ENCODE results near the gene LPCAT1.

LPCAT1 gene

GRCh38 chr5:1497795-1498622 lies 25.8 kb downstream of the LPCAT1 start:
- DNase-seq: no peak

- DNase-seq: no peak
These were observed 26.4 kb downstream of the LPCAT1 start for GRCh38 chr5:1497242-1497777.

GRCh38 chr5:1495525-1495897 lies 28.2 kb downstream of the LPCAT1 start:
- DNase-seq: no peak

- no peak for DNase-seq
These were observed 28.8 kb downstream of the LPCAT1 start for GRCh38 chr5:1494780-1495524.

- no peak for DNase-seq
These were observed 29.8 kb downstream of the LPCAT1 start for GRCh38 chr5:1493941-1494340.

GRCh38 chr5:1493413-1493812 lies 30.3 kb downstream of the LPCAT1 start:
- DNase-seq: no peak

- no peak for DNase-seq
These were observed 31.0 kb downstream of the LPCAT1 start for GRCh38 chr5:1492757-1493156.

GRCh38 chr5:1490376-1490775 lies 33.4 kb downstream of the LPCAT1 start:
- DNase-seq: no peak

- DNase-seq: no peak
These were observed 34.0 kb downstream of the LPCAT1 start for GRCh38 chr5:1489754-1490153.

- DNase-seq: no peak
These were observed 34.7 kb downstream of the LPCAT1 start for GRCh38 chr5:1488882-1489680.

- DNase-seq: no peak
These were observed 36.5 kb downstream of the LPCAT1 start for GRCh38 chr5:1487079-1487764.

GRCh38 chr5:1486271-1486670 lies 37.5 kb downstream of the LPCAT1 start:
- DNase-seq: no peak

GRCh38 chr5:1485579-1486118 lies 38.1 kb downstream of the LPCAT1 start:
- no peak for DNase-seq

- DNase-seq: no peak
These were observed 38.8 kb downstream of the LPCAT1 start for GRCh38 chr5:1484730-1485578.

- DNase-seq: no peak
These were observed 39.7 kb downstream of the LPCAT1 start for GRCh38 chr5:1483856-1484729.

- DNase-seq: no peak
These were observed 40.7 kb downstream of the LPCAT1 start for GRCh38 chr5:1483064-1483463.

- no peak for DNase-seq
These were observed 41.8 kb downstream of the LPCAT1 start for GRCh38 chr5:1481959-1482331.

GRCh38 chr5:1481266-1481958 lies 42.3 kb downstream of the LPCAT1 start:
- DNase-seq: no peak

GRCh38 chr5:1480806-1481205 lies 43.0 kb downstream of the LPCAT1 start:
- DNase-seq: no peak

Measured in right kidney (tissue), 1 donor.